ENCODE results near the gene NACA2.
"Not testable (repeated sequence)": the region's sequence is repeated elsewhere in the genome, so short reads cannot be mapped to it uniquely, and the experiment has no call there.

Gene NACA2

DNA sequence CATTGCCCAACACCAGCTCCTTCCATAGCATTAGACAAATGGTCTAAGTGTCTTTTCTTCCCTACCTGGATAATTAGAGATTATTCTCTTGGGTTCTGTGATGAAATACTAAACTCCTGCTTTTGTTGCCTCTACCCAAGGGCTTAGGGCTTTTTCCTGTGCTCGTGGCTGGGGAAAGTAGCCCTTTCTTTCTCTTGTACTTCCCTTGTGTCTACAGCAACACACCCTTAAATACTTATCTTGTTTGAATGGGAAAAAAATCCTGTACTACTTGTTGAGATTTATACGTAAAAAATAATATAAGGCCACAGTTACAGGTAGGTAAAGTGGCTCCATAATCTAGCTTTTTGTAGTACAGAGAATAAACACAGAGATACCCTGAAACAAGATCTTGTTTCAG is 7.0 kb upstream of the NACA2 start:
- peak; percentile 99 for DNase-seq

DNA sequence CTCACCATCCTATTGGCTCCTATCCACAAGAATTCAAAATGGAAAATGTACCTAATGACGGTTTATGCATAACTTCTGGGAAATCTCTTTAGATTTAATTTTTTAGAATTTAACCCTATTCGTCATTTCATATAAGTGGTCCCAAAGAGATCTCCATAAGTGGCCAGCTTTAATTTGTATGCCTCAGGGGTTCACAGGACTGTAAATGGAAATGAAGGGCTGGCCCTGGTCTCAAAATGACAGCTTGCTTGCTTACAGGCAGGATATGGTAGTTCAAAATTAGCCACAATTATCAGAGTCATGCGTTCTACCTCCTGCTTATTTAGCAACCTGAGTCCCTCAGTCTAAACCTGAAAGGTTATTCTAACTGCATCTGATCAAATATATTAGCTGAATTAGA is 6.6 kb upstream of the NACA2 start:
- DNase-seq: peak; percentile 99

DNA sequence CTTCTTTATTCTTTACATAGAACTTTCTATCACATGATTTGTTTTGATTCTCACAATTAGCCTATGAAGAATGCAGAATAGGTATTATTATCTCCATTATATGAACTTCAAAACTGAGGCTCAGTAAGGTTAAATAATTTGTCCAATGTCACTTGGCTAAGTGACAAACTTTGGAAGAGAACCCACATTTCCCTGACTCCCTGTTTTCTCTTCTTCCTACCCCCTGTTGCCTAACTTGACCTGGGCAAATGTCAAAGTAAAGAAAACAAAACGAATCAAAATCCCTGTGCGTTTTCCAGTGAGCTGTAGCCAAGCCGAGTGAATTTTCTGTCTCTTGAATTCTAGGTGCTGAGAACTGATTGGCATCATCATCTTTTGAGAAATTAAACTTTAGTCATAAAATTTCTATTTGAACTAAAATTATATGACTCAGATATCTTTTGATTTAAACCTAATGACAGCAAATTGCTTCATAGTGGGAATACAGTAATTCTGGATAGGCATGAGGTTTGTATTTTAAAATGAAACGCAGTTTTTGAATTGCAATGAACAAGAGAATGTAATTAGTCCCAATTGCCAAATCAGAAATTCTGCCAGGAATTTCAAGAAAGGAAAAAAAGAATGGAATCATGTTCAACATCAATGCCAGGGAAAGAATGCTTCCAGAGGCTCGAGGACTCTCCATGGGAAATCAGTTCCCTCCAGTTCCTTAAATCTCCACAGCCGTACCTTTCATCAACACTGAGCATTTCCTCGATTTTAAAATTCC is 4.6 kb upstream of the NACA2 start:
- DNase-seq: no peak

DNA sequence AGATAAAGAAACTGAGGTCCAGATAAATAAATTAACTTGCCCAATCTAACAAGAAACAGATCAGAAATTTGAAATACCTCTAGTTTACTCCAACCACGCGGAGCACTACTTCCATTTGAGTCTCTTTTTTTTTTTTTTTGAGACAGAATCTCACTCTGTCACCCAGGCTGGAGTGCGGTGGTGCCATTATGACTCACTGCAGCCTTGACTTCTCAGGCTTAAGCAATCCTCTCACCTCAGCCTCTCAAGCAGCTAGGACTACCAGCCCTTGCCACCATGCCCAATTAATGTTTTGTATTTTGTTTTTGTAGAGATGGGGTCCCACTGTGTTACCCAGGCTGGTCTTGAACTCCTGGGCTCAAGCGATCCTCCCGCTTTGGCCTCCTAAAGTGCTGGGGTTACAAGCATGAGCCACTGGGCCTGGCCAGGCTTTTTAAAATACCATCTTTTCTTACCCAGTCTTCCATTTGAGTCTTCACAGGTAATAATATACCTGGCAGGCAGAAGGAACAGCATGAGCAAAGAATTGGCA is 3.3 kb upstream of the NACA2 start:
- no peak for DNase-seq

DNA sequence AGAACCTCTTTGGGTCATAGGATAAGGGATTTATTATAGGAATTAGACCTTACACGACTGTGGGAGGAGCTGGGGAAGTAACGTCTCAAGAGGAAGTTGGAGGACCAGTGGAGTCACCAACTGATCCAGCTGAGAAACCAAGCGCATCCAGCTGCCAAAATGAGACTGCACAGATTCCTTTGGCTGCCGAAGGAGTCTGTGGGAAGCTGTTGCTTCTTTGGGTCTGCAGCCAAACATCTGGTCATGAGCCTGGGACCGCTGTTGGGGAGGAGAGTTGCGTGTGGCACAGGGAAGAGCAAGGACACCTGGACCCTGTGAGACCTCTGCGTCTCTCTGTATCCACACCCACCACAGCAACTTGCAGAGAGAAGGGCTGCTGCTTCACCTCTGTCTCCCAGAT is 2.4 kb upstream of the NACA2 start:
- DNase-seq: no peak

DNA sequence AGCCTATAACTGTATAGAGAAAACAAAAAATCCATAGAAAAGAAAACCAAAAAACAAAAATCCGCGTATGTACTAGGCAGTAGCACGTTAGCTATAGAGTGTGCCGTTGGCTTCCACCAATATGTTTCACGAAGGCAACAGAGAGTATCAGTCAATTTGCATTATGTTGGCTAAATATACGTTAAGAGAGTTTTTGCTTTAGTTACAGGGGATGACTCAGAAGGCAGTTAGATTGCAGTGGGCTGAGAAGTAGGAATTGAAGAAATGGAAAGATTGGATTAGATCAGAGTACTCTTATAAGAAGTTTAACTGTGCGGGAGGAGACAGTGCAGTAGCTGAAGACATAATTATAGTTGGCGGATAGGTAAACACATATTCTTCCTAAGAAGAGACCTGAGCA is 911 bp upstream of the NACA2 start:
- DNase-seq: no peak

- no peak for DNase-seq
Observed at GRCh38 chr17:61589990-61590389, 1.0 kb downstream of the NACA2 start.

- DNase-seq: no peak
Observed at GRCh38 chr17:61587807-61588660, 3.0 kb downstream of the NACA2 start.

GRCh38 chr17:61587242-61587641 is 3.8 kb downstream of the NACA2 start:
- DNase-seq: no peak

DNA sequence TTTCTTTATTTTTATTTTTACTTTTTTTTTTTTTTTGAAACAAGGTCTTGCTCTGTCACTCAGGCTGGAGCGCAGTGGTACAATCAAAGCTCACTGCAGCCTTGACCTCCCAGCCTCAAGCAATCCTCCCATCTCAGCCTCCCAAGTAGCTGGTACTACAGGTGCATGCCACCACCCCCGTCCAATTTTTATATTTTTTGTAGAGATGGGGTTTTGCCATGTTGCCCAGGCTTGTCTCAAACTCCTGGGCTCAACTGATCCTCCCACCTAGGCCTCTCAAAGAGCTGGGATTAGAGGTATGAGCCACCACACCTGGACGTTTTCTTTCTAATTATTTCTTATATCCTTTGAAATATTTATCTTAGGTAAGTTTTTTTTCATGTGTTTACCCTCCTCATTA is 4.4 kb downstream of the NACA2 start:
- not testable (repeated sequence) for DNase-seq

DNA sequence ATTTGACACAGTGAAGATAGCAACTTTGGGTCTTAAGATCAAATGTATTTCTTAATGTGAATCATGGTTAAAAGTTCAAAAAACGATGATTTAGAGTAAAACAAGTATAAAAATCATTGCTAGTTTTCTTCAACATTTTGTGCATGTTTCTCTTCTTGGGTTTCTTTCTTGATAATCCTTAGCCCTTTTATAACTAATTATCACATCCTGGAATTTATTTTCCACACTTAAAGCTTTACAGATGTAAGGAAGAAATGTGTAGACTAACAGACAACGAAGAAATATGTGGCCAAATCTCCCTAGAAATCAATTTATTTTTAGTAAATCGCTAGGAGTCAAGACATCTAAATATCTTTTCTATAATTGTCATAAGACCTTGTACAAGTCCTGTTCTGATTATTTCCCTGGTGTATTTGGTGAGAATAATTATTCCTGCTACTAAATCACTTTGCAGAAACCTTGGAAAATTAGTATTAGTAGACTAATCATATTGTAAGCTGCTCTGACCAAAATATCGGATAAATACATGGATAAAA is 4.9 kb downstream of the NACA2 start:
- no peak for DNase-seq

- DNase-seq: no peak
Observed at GRCh38 chr17:61584866-61585265, 6.2 kb downstream of the NACA2 start.

DNA sequence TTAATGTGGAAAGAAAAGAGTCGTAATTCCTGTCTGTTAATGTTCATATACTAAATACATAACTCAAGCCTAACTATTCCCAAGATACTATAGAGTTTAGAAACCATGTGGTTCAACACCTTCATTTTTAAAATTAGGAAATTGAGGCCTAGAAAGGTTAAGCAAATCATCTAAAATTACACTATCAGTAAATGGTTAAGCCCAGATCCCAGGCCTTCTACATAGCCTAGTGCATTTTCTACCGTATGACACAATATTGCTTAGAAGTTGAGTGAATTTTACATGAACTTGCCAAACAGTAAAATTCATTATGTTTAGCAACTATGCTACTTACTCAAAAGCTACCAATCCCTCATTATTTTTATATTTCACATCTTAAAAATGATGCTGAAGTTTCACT is 6.8 kb downstream of the NACA2 start:
- no peak for DNase-seq

DNA sequence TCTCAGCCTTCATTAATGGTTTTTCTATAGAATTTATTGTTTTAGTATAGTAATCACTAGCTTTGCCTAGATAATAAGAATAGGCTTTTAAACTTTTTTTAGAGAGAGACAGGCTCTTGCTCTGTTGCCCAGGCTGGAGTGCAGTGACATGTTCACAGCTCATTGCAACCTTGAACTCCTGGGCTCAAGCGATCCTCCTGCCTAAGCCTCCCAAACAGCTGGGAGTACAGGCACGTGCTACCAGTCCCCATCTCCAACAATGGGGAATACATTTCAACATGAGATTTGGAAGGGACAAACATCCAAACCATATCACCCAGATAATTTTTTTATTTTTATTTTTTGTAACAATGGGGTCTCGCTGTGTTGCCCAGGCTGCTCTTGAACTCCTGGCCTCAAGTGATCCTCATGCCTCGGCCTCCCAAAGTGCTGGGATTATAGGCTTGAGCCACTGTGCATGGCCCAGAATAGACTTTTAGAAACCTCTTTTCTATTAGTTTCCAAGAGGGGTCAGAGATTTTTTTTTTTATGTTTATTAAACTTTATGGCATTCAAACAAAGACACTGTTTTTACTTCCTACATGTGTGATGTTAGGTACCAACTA is 7.3 kb downstream of the NACA2 start:
- DNase-seq: no peak

- no peak for DNase-seq
Observed at GRCh38 chr17:61583242-61583641, 7.8 kb downstream of the NACA2 start.

DNA sequence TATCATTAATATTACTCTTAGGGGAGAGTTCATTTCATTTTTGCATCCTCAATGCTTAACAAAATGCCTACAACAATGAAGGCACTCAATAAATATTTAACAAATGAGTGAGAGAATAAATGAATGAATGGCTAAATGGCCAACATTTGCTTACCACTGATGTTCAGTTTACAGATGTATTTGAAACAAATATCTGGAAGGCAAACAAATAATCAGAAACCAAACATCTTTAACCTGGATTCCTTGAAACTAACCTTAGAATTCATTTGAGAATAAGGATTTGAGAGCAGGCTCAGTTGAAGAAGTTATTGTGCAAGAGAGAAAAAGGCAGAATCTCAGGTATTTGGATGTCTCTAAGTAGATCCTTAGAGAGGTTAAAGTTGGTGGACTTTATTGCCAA is 8.4 kb downstream of the NACA2 start:
- DNase-seq: no peak

DNA sequence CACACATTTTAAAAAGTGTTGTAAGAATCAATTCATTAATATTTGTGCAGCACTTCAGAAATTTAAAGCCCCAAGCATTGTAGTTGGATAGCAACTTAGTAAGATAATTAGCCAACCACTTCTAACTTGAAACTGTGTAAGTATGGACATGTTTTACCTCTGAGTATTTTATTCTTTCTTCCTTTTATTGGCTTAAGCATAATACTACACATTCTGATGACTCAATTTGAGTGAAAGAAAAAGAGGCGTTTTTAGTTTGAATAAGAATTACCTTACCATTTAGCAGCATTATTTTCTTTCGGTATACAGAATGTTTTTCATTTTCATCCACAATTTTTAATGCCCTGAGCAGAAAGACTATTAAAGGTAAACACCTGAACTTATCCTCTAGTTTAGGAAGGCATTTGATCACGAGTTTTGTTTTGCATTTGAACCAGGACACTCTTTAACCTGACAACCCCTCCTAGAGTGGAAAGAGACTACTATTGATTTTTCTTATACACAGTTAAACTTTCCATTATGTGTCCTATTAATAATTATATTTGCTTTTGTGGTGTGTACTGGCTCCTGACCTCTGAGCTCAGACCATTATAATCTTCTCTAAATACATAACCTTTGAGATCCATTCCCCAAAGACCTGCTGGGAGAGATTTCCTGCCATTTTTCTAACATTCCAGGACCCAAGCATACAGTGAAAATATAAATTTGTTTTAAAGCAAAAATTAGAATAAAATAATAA is 9.2 kb downstream of the NACA2 start:
- DNase-seq: no peak

GRCh38 chr17:61580502-61580901 is 10.5 kb downstream of the NACA2 start:
- DNase-seq: no peak

- DNase-seq: no peak
Observed at GRCh38 chr17:61579961-61580360, 11.1 kb downstream of the NACA2 start.

- DNase-seq: no peak
Observed at GRCh38 chr17:61579347-61579746, 11.7 kb downstream of the NACA2 start.

GRCh38 chr17:61578645-61579044 is 12.4 kb downstream of the NACA2 start:
- no peak for DNase-seq

DNA sequence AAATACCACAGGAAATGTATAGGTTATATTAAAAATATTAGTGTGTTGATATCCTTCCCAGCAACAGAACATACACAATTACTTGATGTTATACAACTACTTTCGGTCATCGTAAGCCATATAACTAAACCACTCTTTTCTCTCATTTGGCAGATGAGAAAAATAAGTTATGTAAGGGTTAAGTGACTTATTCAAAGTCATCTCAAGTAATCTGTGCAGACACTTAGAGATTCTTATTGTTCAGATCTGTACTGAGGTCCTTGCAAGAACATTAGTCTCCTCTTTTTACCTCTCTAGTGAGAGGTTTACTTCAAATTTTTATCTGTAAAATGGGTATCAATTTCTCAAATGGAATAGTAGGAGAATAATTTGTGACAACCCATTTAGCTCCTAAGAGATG is 15.0 kb downstream of the NACA2 start:
- DNase-seq: no peak

Measured in NCI-H1436 treated with DMSO at 0.1 percent for 48 hours (cell line).